Inflammatory macrophage treated with lipopolysaccharide for 1 hour (primary cell): ENCODE data around the gene INHBE.

Experiments
- DNase-seq, 2 donors: peaks; one replicate each; pipeline ENCODE4 v3.0.0-alpha.2; 2020 to 2022

The INHBE gene

GRCh38 chr12:57461917-57462250 is 6.8 kb downstream of the INHBE start:
- no peak for DNase-seq

- DNase-seq = peak; percentile 62 to 89
These were observed 7.3 kb downstream of the INHBE start for GRCh38 chr12:57462251-57462911.

- DNase-seq = no peak
These were observed 7.8 kb downstream of the INHBE start for GRCh38 chr12:57462912-57463253.

GRCh38 chr12:57464569-57464968 is 9.5 kb downstream of the INHBE start:
- DNase-seq = no peak

GRCh38 chr12:57465030-57465746 is 10.1 kb downstream of the INHBE start:
- DNase-seq = no peak

- no peak for DNase-seq
These were observed 10.8 kb downstream of the INHBE start for GRCh38 chr12:57465747-57466505.

GRCh38 chr12:57467212-57467874 is 12.2 kb downstream of the INHBE start:
- no peak for DNase-seq

- no peak for DNase-seq
These were observed 12.8 kb downstream of the INHBE start for GRCh38 chr12:57467915-57468314.

- DNase-seq = no peak
These were observed 14.4 kb downstream of the INHBE start for GRCh38 chr12:57469296-57470164.

GRCh38 chr12:57470286-57470969 is 15.3 kb downstream of the INHBE start:
- no peak for DNase-seq

- no peak for DNase-seq
These were observed 16.0 kb downstream of the INHBE start for GRCh38 chr12:57470970-57471656.

- DNase-seq = no peak
These were observed 16.6 kb downstream of the INHBE start for GRCh38 chr12:57471661-57472060.

- no peak for DNase-seq
These were observed 17.3 kb downstream of the INHBE start for GRCh38 chr12:57472391-57472790.

GRCh38 chr12:57473392-57473791 is 18.3 kb downstream of the INHBE start:
- no peak for DNase-seq

GRCh38 chr12:57473886-57474285 is 18.8 kb downstream of the INHBE start:
- DNase-seq = no peak

GRCh38 chr12:57474430-57474829 is 19.3 kb downstream of the INHBE start:
- DNase-seq = no peak

GRCh38 chr12:57474862-57475261 is 19.8 kb downstream of the INHBE start:
- no peak for DNase-seq

GRCh38 chr12:57475271-57476161 is 20.4 kb downstream of the INHBE start:
- no peak for DNase-seq

- peak in 1 of 2 donors; percentile 53 for DNase-seq
These were observed 21.3 kb downstream of the INHBE start for GRCh38 chr12:57476162-57476992.
